T-helper 17 cell (primary cell): ENCODE data around the gene ENG. TPM values are rescaled to one million over a fixed set of nuclear protein-coding genes. Genes with fewer than 3 reads are reported as not detected.

Source experiments
- ATAC-seq: fragments of 150-1000 bp; cut with Tn5 transposase; 2 replicates; pipeline ENCODE4 v1.10.0; 2021; ENCODE audit warnings: mild to moderate bottlenecking, moderate library complexity
- DNase-seq, 3 donors: peaks; one replicate each; pipeline versions ENCODE4 v3.0.0 to v3.0.0-alpha.2; 2020 to 2021
- H3K9me3 ChIP-seq: one replicate; pipeline ENCODE4 v1.7.0; 2013; ENCODE audit warnings: low read length, mild to moderate bottlenecking; ENCODE audit not compliant: control insufficient read depth, poor library complexity, severe bottlenecking
- H3K27ac Mint-ChIP-seq: one replicate; pipeline ENCODE4 v1.8.0; 2022; ENCODE audit warnings: mild to moderate bottlenecking, moderate library complexity, mixed read lengths
- H3K27me3 Mint-ChIP-seq: one replicate; pipeline ENCODE4 v1.8.0; 2022; ENCODE audit warnings: mixed read lengths
- H3K36me3 Mint-ChIP-seq: one replicate; pipeline ENCODE4 v1.8.0; 2022; ENCODE audit warnings: low read depth, mixed read lengths
- H3K4me1 Mint-ChIP-seq: one replicate; pipeline ENCODE4 v1.8.0; 2022; ENCODE audit warnings: mild to moderate bottlenecking, mixed read lengths
- H3K4me3 Mint-ChIP-seq: one replicate; pipeline ENCODE4 v1.8.0; 2022; ENCODE audit warnings: mild to moderate bottlenecking, moderate library complexity, mixed read lengths
- total RNA-seq, 4 donors: library from RNA in 2 of 4; stranded (reverse) in 2 of 4; gene quantifications; one replicate each; pipeline ENCODE4 v1.2.3 and lab custom pipeline; 2022 to 2026

Gene ENG
- total RNA-seq, 2 donors from 2014 or later = 3.2 to 6.4 TPM

- Mint-ChIP-seq H3K4me3 (peak overlapping the region; percentile 99), H3K4me1 (peaks cover 40% of the 10 kb centered on the region), H3K36me3 (peaks cover 4% of the 10 kb centered on the region), H3K27me3 (no peaks in the 10 kb centered on the region), H3K27ac (peak overlapping the region; percentile 95)
- ATAC-seq = peak; percentile 59
- H3K9me3 ChIP-seq = no peaks in the 10 kb centered on the region
- peak in 1 of 3 donors; percentile 36 for DNase-seq
Observed at GRCh38 chr9:127779136-127779981, 75.1 kb downstream of the ENG start.

GRCh38 chr9:127778280-127779135 lies 76.0 kb downstream of the ENG start, which contains the start of gene SH2D3C:
SH2D3C (minus strand) TSS chr9:127778666; CDS start chr9:127778627, 39 bp downstream.
- DNase-seq (no peak), ATAC-seq (peak; percentile 48)
- peaks cover 38% of the 10 kb centered on the region for H3K4me1 Mint-ChIP-seq
- H3K4me3 Mint-ChIP-seq = peak within 1 kb of the TSS; percentile 99
- no peaks in the 10 kb centered on the region for H3K9me3 ChIP-seq
- peak within 1 kb of the TSS; percentile 95 for H3K27ac Mint-ChIP-seq
- no peaks in the 10 kb centered on the region for H3K27me3 Mint-ChIP-seq
- peaks cover 7% of the 10 kb centered on the region for H3K36me3 Mint-ChIP-seq

GRCh38 chr9:127777368-127777980 lies 77.0 kb downstream of the ENG start:
- Mint-ChIP-seq H3K4me3 (peak overlapping the region; percentile 99), H3K27me3 (no peaks in the 10 kb centered on the region), H3K27ac (peak overlapping the region; percentile 95), H3K4me1 (peaks cover 31% of the 10 kb centered on the region), H3K36me3 (peaks cover 9% of the 10 kb centered on the region)
- ATAC-seq = no peak
- H3K9me3 ChIP-seq = no peaks in the 10 kb centered on the region
- DNase-seq = no peak

- H3K4me3 Mint-ChIP-seq = peak overlapping the region; percentile 99
- no peaks in the 10 kb centered on the region for H3K27me3 Mint-ChIP-seq
- H3K36me3 Mint-ChIP-seq = peaks cover 9% of the 10 kb centered on the region
- no peak for DNase-seq
- H3K9me3 ChIP-seq = no peaks in the 10 kb centered on the region
- no peak for ATAC-seq
- H3K27ac Mint-ChIP-seq = peak overlapping the region; percentile 95
- peaks cover 31% of the 10 kb centered on the region for H3K4me1 Mint-ChIP-seq
Observed at GRCh38 chr9:127776924-127777289, 77.6 kb downstream of the ENG start.

GRCh38 chr9:127776195-127776923 lies 78.1 kb downstream of the ENG start:
- DNase-seq (peak; percentile 36 to 63 (median 59)), ATAC-seq (peak; percentile 71)
- Mint-ChIP-seq H3K27me3 (no peaks in the 10 kb centered on the region), H3K36me3 (peaks cover 9% of the 10 kb centered on the region), H3K4me3 (peak overlapping the region; percentile 99), H3K27ac (peak overlapping the region; percentile 95), H3K4me1 (peaks cover 29% of the 10 kb centered on the region)
- no peaks in the 10 kb centered on the region for H3K9me3 ChIP-seq

- Mint-ChIP-seq H3K4me3 (no peak overlapping the region), H3K27ac (peak overlapping the region; percentile 80), H3K36me3 (peaks cover 9% of the 10 kb centered on the region), H3K4me1 (peaks cover 39% of the 10 kb centered on the region), H3K27me3 (no peaks in the 10 kb centered on the region)
- ATAC-seq (no peak), DNase-seq (no peak)
- H3K9me3 ChIP-seq = no peaks in the 10 kb centered on the region
Observed at GRCh38 chr9:127773981-127774380, 80.5 kb downstream of the ENG start.

- ATAC-seq (no peak), DNase-seq (no peak)
- no peaks in the 10 kb centered on the region for H3K9me3 ChIP-seq
- Mint-ChIP-seq H3K27ac (peak overlapping the region; percentile 80), H3K4me1 (peaks cover 43% of the 10 kb centered on the region), H3K27me3 (no peaks in the 10 kb centered on the region), H3K4me3 (no peak overlapping the region), H3K36me3 (peaks cover 6% of the 10 kb centered on the region)
Observed at GRCh38 chr9:127773272-127773671, 81.2 kb downstream of the ENG start.

- ATAC-seq (no peak), DNase-seq (no peak)
- Mint-ChIP-seq H3K4me3 (no peak overlapping the region), H3K27me3 (no peaks in the 10 kb centered on the region), H3K4me1 (peaks cover 43% of the 10 kb centered on the region), H3K27ac (no peak overlapping the region), H3K36me3 (peaks cover 5% of the 10 kb centered on the region)
- no peaks in the 10 kb centered on the region for H3K9me3 ChIP-seq
Observed at GRCh38 chr9:127772603-127773002, 81.9 kb downstream of the ENG start.

- H3K27me3 Mint-ChIP-seq = no peaks in the 10 kb centered on the region
- peak overlapping the region; percentile 96 for H3K27ac Mint-ChIP-seq
- ATAC-seq = no peak
Observed at GRCh38 chr9:127771570-127772189, 82.8 kb downstream of the ENG start.

GRCh38 chr9:127770905-127771569 lies 83.4 kb downstream of the ENG start:
- H3K9me3 ChIP-seq = no peaks in the 10 kb centered on the region
- Mint-ChIP-seq H3K36me3 (peaks cover 5% of the 10 kb centered on the region), H3K4me3 (peak overlapping the region; percentile 87), H3K4me1 (peaks cover 49% of the 10 kb centered on the region), H3K27ac (peak overlapping the region; percentile 96), H3K27me3 (no peaks in the 10 kb centered on the region)
- ATAC-seq = peak; percentile 82
- peak; percentile 85 to 94 (median 92) for DNase-seq

More at GRCh38 chr9:127771570-127772189, 82.8 kb downstream of the ENG start:
- Mint-ChIP-seq H3K36me3 (peaks cover 5% of the 10 kb centered on the region), H3K4me1 (peaks cover 49% of the 10 kb centered on the region), H3K4me3 (peak overlapping the region; percentile 87)
- H3K9me3 ChIP-seq = no peaks in the 10 kb centered on the region
- DNase-seq = no peak

- no peaks in the 10 kb centered on the region for H3K9me3 ChIP-seq
- peaks cover 5% of the 10 kb centered on the region for H3K36me3 Mint-ChIP-seq
- DNase-seq (no peak), ATAC-seq (no peak)
- H3K4me3 Mint-ChIP-seq = peak overlapping the region; percentile 87
- H3K27me3 Mint-ChIP-seq = no peaks in the 10 kb centered on the region
- peak overlapping the region; percentile 96 for H3K27ac Mint-ChIP-seq
- H3K4me1 Mint-ChIP-seq = peaks cover 52% of the 10 kb centered on the region
Observed at GRCh38 chr9:127770583-127770904, 83.9 kb downstream of the ENG start.
